Lung microvascular endothelial cell (primary cell): Measurements from ENCODE around the gene HES6. TPM values are rescaled to one million over a fixed set of nuclear protein-coding genes. Genes with fewer than 3 reads are reported as not detected.

Source experiments
- DNase-seq, 2 donors: peaks; one replicate each; pipeline versions ENCODE4 v3.0.0 to v3.0.0-alpha.2; 2010; ENCODE audit warnings: low read depth in 2 of 2
- total RNA-seq: library from RNA; depleted of rRNA; stranded (reverse); fragments of >200 nt; gene quantifications from 2 replicates; pipeline ENCODE4 v1.2.1, GENCODE V29; 2014

HES6 gene
- total RNA-seq, 1 donor from 2014 or later, result 2.6 TPM

GRCh38 chr2:238202326-238203093, 37.3 kb downstream of the HES6 start:
- DNase-seq, result peak; percentile 26 to 27

- DNase-seq, result no peak
These were observed 49.4 kb downstream of the HES6 start for GRCh38 chr2:238190445-238190844.

Other genes with a start within 250 kb of the HES6 start
- 11.1 and 12.1 TPM in 2 replicates for gene SCLY, start 179.0 kb downstream of the HES6 start, total RNA-seq
- gene ESPNL, start 139.7 kb downstream of the HES6 start, total RNA-seq, result not detected in 2 replicates
- not detected in 2 replicates for gene KLHL30, start 101.4 kb downstream of the HES6 start, total RNA-seq
- gene ERFE, start 81.1 kb downstream of the HES6 start, total RNA-seq, result under 0.01 TPM in 1 of 2 replicates, not detected in the other
- gene ILKAP, start 36.3 kb downstream of the HES6 start, total RNA-seq, result 12.0 and 19.6 TPM in 2 replicates
- 1.1 and 1.2 TPM in 2 replicates for gene PER2, start 48.6 kb upstream of the HES6 start, total RNA-seq
- gene TRAF3IP1, start 80.5 kb upstream of the HES6 start, total RNA-seq, result 2.6 and 4.6 TPM in 2 replicates
- 5.0 and 5.4 TPM in 2 replicates for gene ASB1, start 186.9 kb upstream of the HES6 start, total RNA-seq